Esophagus muscularis mucosa (tissue), 4 donors: ENCODE data around the gene ITPR1. TPM values are rescaled to one million over a fixed set of nuclear protein-coding genes. Genes with fewer than 3 reads are reported as not detected.

Experiments used
- DNase-seq: peaks from one replicate; pipeline ENCODE4 v3.0.0-alpha.2; 2017; ENCODE audit errors: extremely low spot score
- H3K27ac ChIP-seq, 4 donors: fragments of 200-600 bp; sonication (generic); replicated peaks in 1 of 4; 1 replicate in 3 of 4; 2 replicates in 1 of 4; pipeline ENCODE4 v1.5.1; 2016 to 2019; ENCODE audit warnings: mild to moderate bottlenecking in 1 of 4
- H3K27me3 ChIP-seq, 4 donors: fragments of 200-600 bp; sonication (generic); one replicate each; pipeline versions ENCODE4 v1.5.1 to v1.6.0; 2016 to 2019
- H3K36me3 ChIP-seq, 4 donors: fragments of 200-600 bp; sonication (generic); one replicate each; pipeline ENCODE4 v1.5.1; 2016 to 2019
- H3K4me1 ChIP-seq, 4 donors: fragments of 200-600 bp; sonication (generic); one replicate each; pipeline ENCODE4 v1.5.1; 2016 to 2019
- H3K4me3 ChIP-seq, 4 donors: fragments of 200-600 bp; sonication (generic); 1 replicate in 2 of 4; 2 replicates in 2 of 4; pipeline ENCODE4 v1.5.1; 2016 to 2019; ENCODE audit warnings: mild to moderate bottlenecking in 4 of 4, moderate library complexity in 1 of 4
- H3K9me3 ChIP-seq, 4 donors: fragments of 200-600 bp; sonication (generic); 1 replicate in 3 of 4; 2 replicates in 1 of 4; pipeline ENCODE4 v1.5.1; 2016 to 2019
- CTCF ChIP-seq, 3 experiments: fragments of 200-600 bp in 2 of 3; fragments of 450-650 bp in 1 of 3; sonication (generic) in 2 of 3; IDR thresholded peaks; one replicate each; pipeline ENCODE4 v1.5.1; 2017 to 2019; ENCODE audit warnings: antibody characterized with exemption in 3 of 3, mild to moderate bottlenecking in 2 of 3, moderate library complexity in 1 of 3
- EP300 ChIP-seq: sonication (generic); formaldehyde crosslinking; IDR thresholded peaks from one replicate; pipeline ENCODE4 v1.6.1; 2017; ENCODE audit warnings: antibody characterized with exemption
- POLR2A ChIP-seq: fragments of 450-650 bp; IDR thresholded peaks from one replicate; pipeline ENCODE4 v1.6.1; 2017; ENCODE audit warnings: antibody characterized with exemption, moderate library complexity, mild to moderate bottlenecking, low read depth
- POLR2AphosphoS5 ChIP-seq, 2 donors: sonication (generic); formaldehyde crosslinking; IDR thresholded peaks; one replicate each; pipeline ENCODE4 v1.6.1; 2017; ENCODE audit warnings: antibody characterized with exemption in 2 of 2
- WGBS: methylation state at CpG from one replicate; pipeline ENCODE4 v1.1.5; 2018; 5-methylcytosine and 5-hydroxymethylcytosine counted together
- intact Hi-C: fragments of 100-400 bp; cut with DNase I; formaldehyde crosslinking; loops from one replicate; pipeline ENCODE4 v1.15.1; 2023
- total RNA-seq, 4 donors: library from RNA; depleted of rRNA; stranded (reverse); fragments of >200 nt; gene quantifications; one replicate each; pipeline versions ENCODE4 v1.1.0 to v1.2.1, GENCODE V29; 2016

The ITPR1 gene
- total RNA-seq, 4 donors from 2014 or later: 204 to 271 (median 222) TPM

GRCh38 chr3:4763604-4764247 lies 270.6 kb downstream of the ITPR1 start:
- 97% methylated on average over 21 of the region's 21 CpGs for WGBS
- Histone ChIP-seq H3K27ac (no peak overlapping the region), H3K27me3 (no peaks in the 10 kb centered on the region), H3K4me1 (peaks cover 0 to 9% (median 2%) of the 10 kb centered on the region in 4 donors), H3K4me3 (no peak overlapping the region), H3K36me3 (peaks cover 12 to 73% (median 46%) of the 10 kb centered on the region in 4 donors), H3K9me3 (peaks cover 0 to 7% (median 0%) of the 10 kb centered on the region in 4 donors)
- DNase-seq: no peak
- TF ChIP-seq POLR2A (no peak), POLR2AphosphoS5 (IDR thresholded peaks at IDR 0.05) (no peak), CTCF (IDR thresholded peaks at IDR 0.05) (no peak), EP300 (no peak)
- intact Hi-C loops: no loop called here

GRCh38 chr3:4765212-4765611 lies 272.1 kb downstream of the ITPR1 start:
- Histone ChIP-seq H3K4me1 (peaks cover 0 to under 1% (median 0%) of the 10 kb centered on the region in 4 donors), H3K27me3 (no peaks in the 10 kb centered on the region), H3K36me3 (peaks cover 12 to 69% (median 47%) of the 10 kb centered on the region in 4 donors), H3K27ac (no peak overlapping the region), H3K9me3 (peaks cover 0 to 7% (median 0%) of the 10 kb centered on the region in 4 donors), H3K4me3 (no peak overlapping the region)
- intact Hi-C loops: no loop called here
- WGBS: 93% methylated on average over 3 of the region's 3 CpGs
- TF ChIP-seq POLR2AphosphoS5 (IDR thresholded peaks at IDR 0.05): no peak
- TF ChIP-seq POLR2A: no peak
- TF ChIP-seq EP300: no peak
- DNase-seq: no peak

- H3K4me1 ChIP-seq: peaks cover 7 to 11% (median 10%) of the 10 kb centered on the region in 4 donors
- no peak overlapping the region for H3K4me3 ChIP-seq
- intact Hi-C loops: no loop called here
- 99% methylated on average over 4 of the region's 4 CpGs for WGBS
- H3K36me3 ChIP-seq: peaks cover 3 to 59% (median 42%) of the 10 kb centered on the region in 4 donors
- TF ChIP-seq POLR2AphosphoS5 (IDR thresholded peaks at IDR 0.05) (no peak), EP300 (no peak), CTCF (IDR thresholded peaks at IDR 0.05) (no peak)
- no peaks in the 10 kb centered on the region for H3K27me3 ChIP-seq
- DNase-seq: no peak
- no peak overlapping the region for H3K27ac ChIP-seq
- peaks cover 0 to 7% (median 0%) of the 10 kb centered on the region in 4 donors for H3K9me3 ChIP-seq
These were observed 273.1 kb downstream of the ITPR1 start for GRCh38 chr3:4766263-4766662.

GRCh38 chr3:4766716-4767499 lies 273.8 kb downstream of the ITPR1 start:
- Histone ChIP-seq H3K9me3 (peaks cover 0 to 7% (median 0%) of the 10 kb centered on the region in 4 donors), H3K4me3 (no peak overlapping the region), H3K4me1 (peaks cover 13 to 18% (median 16%) of the 10 kb centered on the region in 4 donors), H3K36me3 (peaks cover 3 to 53% (median 39%) of the 10 kb centered on the region in 4 donors), H3K27me3 (no peaks in the 10 kb centered on the region), H3K27ac (no peak overlapping the region)
- TF ChIP-seq CTCF (IDR thresholded peaks at IDR 0.05) (no peak), POLR2A (no peak), EP300 (no peak), POLR2AphosphoS5 (IDR thresholded peaks at IDR 0.05) (no peak)
- 82% methylated on average over 6 of the region's 6 CpGs for WGBS
- no peak for DNase-seq
- intact Hi-C loops: no loop called here

GRCh38 chr3:4768021-4768420 lies 274.9 kb downstream of the ITPR1 start:
- Histone ChIP-seq H3K9me3 (peaks cover 0 to 7% (median 0%) of the 10 kb centered on the region in 4 donors), H3K36me3 (peaks cover 3 to 47% (median 29%) of the 10 kb centered on the region in 4 donors), H3K4me1 (peaks cover 24 to 29% (median 27%) of the 10 kb centered on the region in 4 donors), H3K27me3 (no peaks in the 10 kb centered on the region), H3K4me3 (no peak overlapping the region), H3K27ac (no peak overlapping the region)
- 94% methylated on average over 5 of the region's 5 CpGs for WGBS
- intact Hi-C loops: no loop called here
- TF ChIP-seq CTCF (IDR thresholded peaks at IDR 0.05): no peak
- TF ChIP-seq POLR2AphosphoS5 (IDR thresholded peaks at IDR 0.05): no peak
- no peak for DNase-seq
